H1 (cell line): Measurements from ENCODE around the gene ZNF598. TPM values are rescaled to one million over a fixed set of nuclear protein-coding genes. Genes with fewer than 3 reads are reported as not detected.
A peak's percentile ranks its signal among the peaks of the same experiment; 100 is the strongest.

Experiments
- CTCF ChIA-PET: fragments of 300-600 bp; sonication (Branson Sonifier 250); formaldehyde crosslinking; loops from one replicate; lab custom pipeline; 2021; ENCODE audit not compliant: partially characterized antibody; lab: Charles Lee
- POLR2A ChIA-PET: fragments of 300-600 bp; sonication (Branson Sonifier 250); formaldehyde crosslinking; loops from one replicate; lab custom pipeline; 2021; ENCODE audit warnings: inconsistent platforms; ENCODE audit not compliant: partially characterized antibody; lab: Charles Lee
- DNase-seq, 2 experiments: peaks; one replicate each; pipeline versions ENCODE4 v3.0.0 to v3.0.0-alpha.2; 2010 to 2022; ENCODE audit warnings: low spot score in 2 of 2, low read depth in 1 of 2, mixed read lengths in 1 of 2
- FAIRE-seq: peaks from 2 replicates; lab custom pipeline; 2011; peaks lifted over from hg19 to GRCh38; lab: Jason Lieb, UNC
- H2AFZ ChIP-seq: 2 replicates; pipeline ENCODE4 v1.8.1; 2012; ENCODE audit warnings: low read length, inconsistent platforms
- H2AK5ac ChIP-seq: 2 replicates; pipeline ENCODE4 v1.6.1; 2013; ENCODE audit warnings: low read depth, low read length
- H2BK120ac ChIP-seq: replicated peaks from 2 replicates; pipeline ENCODE3; 2013; ENCODE audit warnings: low read depth, low read length, inconsistent platforms
- H2BK12ac ChIP-seq: 2 replicates; pipeline ENCODE4 v1.6.1; 2013; ENCODE audit warnings: low read depth, low read length
- H2BK15ac ChIP-seq: 2 replicates; pipeline ENCODE4 v1.6.1; 2013; ENCODE audit warnings: low read length
- H2BK20ac ChIP-seq: 2 replicates; pipeline ENCODE4 v1.6.1; 2013; ENCODE audit warnings: low read length
- H2BK5ac ChIP-seq: 2 replicates; pipeline ENCODE4 v1.6.1; 2013; ENCODE audit warnings: low read depth, low read length
- H3K14ac ChIP-seq: 2 replicates; pipeline ENCODE4 v1.6.1; 2013; ENCODE audit warnings: inconsistent platforms; ENCODE audit not compliant: insufficient read length
- H3K18ac ChIP-seq: 2 replicates; pipeline ENCODE4 v1.6.1; 2013; ENCODE audit warnings: low read length; ENCODE audit errors: extremely low read depth
- H3K23ac ChIP-seq: 2 replicates; pipeline ENCODE4 v1.6.1; 2013; ENCODE audit warnings: inconsistent platforms; ENCODE audit not compliant: insufficient read length
- H3K23me2 ChIP-seq: 2 replicates; pipeline ENCODE4 v1.6.1; 2013; ENCODE audit warnings: low read depth, low read length
- H3K27ac ChIP-seq: 2 replicates; pipeline ENCODE4 v1.6.1; 2011; ENCODE audit warnings: low read depth, low read length, inconsistent platforms
- H3K27me3 ChIP-seq, 4 experiments: replicated peaks in 1 of 4; 1 replicate in 1 of 4; 2 replicates in 3 of 4; pipeline versions ENCODE4 v1.6.1 to v1.8.1; 2011 to 2013; ENCODE audit warnings: low read length in 3 of 4, mild to moderate bottlenecking in 3 of 4, inconsistent platforms in 2 of 4, mixed read lengths in 2 of 4, moderate library complexity in 1 of 4; ENCODE audit not compliant: control insufficient read depth in 3 of 4, insufficient read depth in 3 of 4; ENCODE audit errors: extremely low read depth in 1 of 4
- H3K36me3 ChIP-seq, 4 experiments: 2 replicates each; pipeline versions ENCODE4 v1.6.1 to v1.8.1; 2011 to 2013; ENCODE audit warnings: mild to moderate bottlenecking in 4 of 4, low read length in 3 of 4, moderate library complexity in 2 of 4, control low read depth in 1 of 4, inconsistent platforms in 1 of 4; ENCODE audit not compliant: insufficient read depth in 4 of 4, control insufficient read depth in 2 of 4
- H3K4ac ChIP-seq: replicated peaks from 2 replicates; pipeline ENCODE3; 2013; ENCODE audit warnings: low read length, low read depth, mixed read lengths, inconsistent platforms; ENCODE audit not compliant: insufficient read length
- H3K4me1 ChIP-seq, 4 experiments: replicated peaks in 1 of 4; 1 replicate in 1 of 4; 2 replicates in 3 of 4; pipeline versions ENCODE4 v1.6.1 to v1.8.1; 2011 to 2013; ENCODE audit warnings: low read length in 3 of 4, inconsistent platforms in 2 of 4, mixed read lengths in 1 of 4; ENCODE audit not compliant: insufficient read depth in 4 of 4, control insufficient read depth in 3 of 4
- H3K4me2 ChIP-seq, 2 experiments: 2 replicates each; pipeline versions ENCODE4 v1.6.1 to v1.8.1; 2011 to 2013; ENCODE audit warnings: low read depth in 2 of 2, low read length in 2 of 2, control low read depth in 1 of 2, inconsistent platforms in 1 of 2, mild to moderate bottlenecking in 1 of 2; ENCODE audit not compliant: insufficient read depth in 1 of 2
- H3K4me3 ChIP-seq, 4 experiments: fragments of 200-600, 300-600 bp in 1 of 4; sonication (generic), shearing (Covaris generic), sonication (Bioruptor Twin) in 1 of 4; 2 replicates each; pipeline versions ENCODE4 v1.5.1 to v1.8.1; 2011 to 2016; ENCODE audit warnings: low read length in 4 of 4, low read depth in 3 of 4, control low read depth in 2 of 4, inconsistent platforms in 2 of 4, mild to moderate bottlenecking in 2 of 4, mixed read lengths in 1 of 4, moderate library complexity in 1 of 4; ENCODE audit not compliant: insufficient read depth in 2 of 4; ENCODE audit errors: extremely low read depth in 1 of 4
- H3K56ac ChIP-seq: replicated peaks from 2 replicates; pipeline ENCODE3; 2013; ENCODE audit warnings: low read depth, mild to moderate bottlenecking, mixed read lengths, low read length, inconsistent platforms; ENCODE audit not compliant: insufficient read length
- H3K79me1 ChIP-seq: 2 replicates; pipeline ENCODE4 v1.6.1; 2013; ENCODE audit warnings: low read depth, low read length, control low read depth
- H3K79me2 ChIP-seq, 2 experiments: 2 replicates each; pipeline versions ENCODE4 v1.6.1 to v1.8.1; 2012 to 2013; ENCODE audit warnings: low read length in 2 of 2, mild to moderate bottlenecking in 2 of 2, inconsistent platforms in 1 of 2; ENCODE audit not compliant: insufficient read depth in 2 of 2, control insufficient read depth in 1 of 2
- H3K9ac ChIP-seq, 4 experiments: replicated peaks in 1 of 4; 1 replicate in 1 of 4; 2 replicates in 3 of 4; pipeline versions ENCODE4 v1.6.1 to v1.8.1; 2011 to 2013; ENCODE audit warnings: low read depth in 3 of 4, low read length in 3 of 4, control low read depth in 2 of 4, mild to moderate bottlenecking in 2 of 4, moderate library complexity in 2 of 4, inconsistent platforms in 1 of 4; ENCODE audit errors: extremely low read depth in 1 of 4
- H3K9me3 ChIP-seq, 2 experiments: 2 replicates each; pipeline versions ENCODE4 v1.6.1 to v1.8.1; 2012 to 2013; ENCODE audit warnings: mild to moderate bottlenecking in 2 of 2, moderate library complexity in 2 of 2, control low read depth in 1 of 2, inconsistent platforms in 1 of 2, low read depth in 1 of 2, low read length in 1 of 2, mixed read lengths in 1 of 2; ENCODE audit not compliant: insufficient read depth in 2 of 2
- H4K20me1 ChIP-seq, 2 experiments: replicated peaks in 1 of 2; 2 replicates each; pipeline versions ENCODE3 to v1.8.1; 2011 to 2013; ENCODE audit warnings: inconsistent platforms in 2 of 2, low read length in 2 of 2, mild to moderate bottlenecking in 1 of 2; ENCODE audit not compliant: insufficient read depth in 2 of 2, control insufficient read depth in 1 of 2
- H4K5ac ChIP-seq: 2 replicates; pipeline ENCODE4 v1.6.1; 2013; ENCODE audit warnings: low read length, low read depth, mixed read lengths, inconsistent platforms; ENCODE audit not compliant: insufficient read length
- H4K8ac ChIP-seq: 2 replicates; pipeline ENCODE4 v1.8.0; 2013; ENCODE audit warnings: mild to moderate bottlenecking, moderate library complexity, low read length, inconsistent platforms; ENCODE audit not compliant: insufficient read depth; ENCODE audit errors: extremely low read depth
- H4K91ac ChIP-seq: replicated peaks from 2 replicates; pipeline ENCODE3; 2013; ENCODE audit warnings: low read length, mixed read lengths, inconsistent platforms; ENCODE audit not compliant: insufficient read length
- HDAC2 ChIP-seq, 2 experiments: fragments of 300-600 bp in 1 of 2; sonication (generic) in 1 of 2; IDR thresholded peaks; 2 replicates each; pipeline ENCODE4 v1.6.1; 2011 to 2012; ENCODE audit warnings: low read depth in 2 of 2, low read length in 2 of 2, mild to moderate bottlenecking in 2 of 2, moderate library complexity in 2 of 2, borderline replicate concordance in 1 of 2, inconsistent platforms in 1 of 2
- JUND ChIP-seq: IDR thresholded peaks from 2 replicates; pipeline ENCODE4 v1.6.1; 2011; ENCODE audit warnings: mild to moderate bottlenecking, improper control_type of control experiment, low read length
- NANOG ChIP-seq: IDR thresholded peaks from 2 replicates; pipeline ENCODE4 v1.6.1; 2011; ENCODE audit warnings: low read length, low read depth, mild to moderate bottlenecking, inconsistent platforms; ENCODE audit not compliant: insufficient read depth, poor library complexity, severe bottlenecking
- WGBS, 2 experiments: shearing (Covaris generic) in 1 of 2; methylation state at CpG; one replicate each; pipeline versions ENCODE4 v1.1.6 to v1.1.7; 2013 to 2015; ENCODE audit warnings: low lambda C conversion rate in 2 of 2, mixed read lengths in 2 of 2, inconsistent platforms in 1 of 2, low coverage in 1 of 2, missing lambda C conversion rate in 1 of 2; ENCODE audit not compliant: insufficient replicate concordance in 2 of 2, insufficient coverage in 1 of 2, insufficient read length in 1 of 2; ENCODE audit errors: extremely low coverage in 1 of 2, missing lambda C conversion rate in 1 of 2; 5-methylcytosine and 5-hydroxymethylcytosine counted together
- polyA plus RNA-seq, 7 experiments: library from polyadenylated mRNA; depleted of rRNA in 3 of 7; stranded (reverse) in 5 of 7; unstranded in 2 of 7; fragments of >200 nt in 5 of 7; fragments of 200-250 nt in 2 of 7; gene quantifications; 1 replicate in 5 of 7; 2 replicates in 1 of 7; 4 replicates in 1 of 7; pipeline versions ENCODE4 v1.2.1 to v1.2.3, GENCODE V29; 2011 to 2013; ENCODE audit warnings: missing spikeins in 2 of 7, mixed read lengths in 2 of 7
- total RNA-seq: library from RNA; stranded (reverse); fragmentation: NEBNext Ultra II Directional; extraction: Animal tissue kit (Norgen Biotek cat#: 25700); gene quantifications from 2 replicates; pipeline ENCODE4 v1.2.1, GENCODE V29; 2021

Gene ZNF598
- total and polyA plus RNA-seq, 2 of the 8 experiments (the other 6 are each of a cell fraction or from before 2014, with no cell fraction given) = 29.3 to 47.6 TPM

- 96% methylated on average over 10 of the region's 12 CpGs; no CpG with 5 or more reads in 1 of the 2 experiments for WGBS, 2 experiments
- H3K23ac ChIP-seq = no peak overlapping the region
Observed at GRCh38 chr16:2024032-2024420, 14.4 kb upstream of the ZNF598 start.

More at GRCh38 chr16:2024032-2024420, 14.4 kb upstream of the ZNF598 start:
- DNase-seq (no peak), FAIRE-seq (no peak)
- peaks cover 0 to 27% (median 13%) of the 10 kb centered on the region in 4 experiments; a peak in 5 of 7 replicates for H3K4me1 ChIP-seq
- no peak overlapping the region for H4K5ac ChIP-seq
- H3K56ac ChIP-seq = no peak overlapping the region
- no peak overlapping the region for H2BK120ac ChIP-seq
- H3K14ac ChIP-seq = no peak overlapping the region
- H2BK5ac ChIP-seq = peak overlapping the region; percentile 24; the same call in 1 of the 2 replicates
- H3K9me3 ChIP-seq = no peaks in the 10 kb centered on the region
- no peak overlapping the region for H3K9ac ChIP-seq
- H4K20me1 ChIP-seq = peaks cover 0 to 9% of the 10 kb centered on the region in 2 experiments
- TF ChIP-seq NANOG (no peak), JUND (no peak), HDAC2 (IDR thresholded peaks at IDR 0.05; ENCODE audit: borderline replicate concordance in 1 of 2, low read depth in 2 of 2, low read length in 2 of 2) (no peak)
- no peak overlapping the region for H3K4ac ChIP-seq
- peaks cover 15% of the 10 kb centered on the region; the same call in 1 of the 2 replicates for H3K23me2 ChIP-seq
- H3K36me3 ChIP-seq = peaks cover 0 to 5% (median 0%) of the 10 kb centered on the region in 4 experiments; a peak in 1 of 8 replicates
- H3K4me2 ChIP-seq = peak overlapping the region; percentile 16 to 76
- H2BK12ac ChIP-seq = peak overlapping the region; percentile 80; the same call in 1 of the 2 replicates
- peak overlapping the region; percentile 13; the same call in 1 of the 2 replicates for H2AK5ac ChIP-seq
- H2AFZ ChIP-seq = no peak overlapping the region
- peaks cover 22 to 56% (median 48%) of the 10 kb centered on the region in 4 experiments for H3K27me3 ChIP-seq
- H3K4me3 ChIP-seq = peak overlapping the region in 1 of 4 experiments; percentile 59; a peak in 2 of 8 replicates
- H2BK20ac ChIP-seq = peak overlapping the region; percentile 6; the same call in 1 of the 2 replicates
- ChIA-PET CTCF (interaction anchor here (0.6 to 7.5 kb wide), 13 partner anchors 11 to 400 kb away, joined by 3 to 55 read pairs (median 7); partner anchors contain the start of genes NTHL1, TRAF7 and TSC2), POLR2A (interaction anchor here (0.6 to 1.8 kb wide), 10 partner anchors 16 to 997 kb away, joined by 3 to 6 read pairs (median 3); partner anchors contain the start of gene TRAF7)
- H3K27ac ChIP-seq = no peak overlapping the region
- no peaks in the 10 kb centered on the region for H3K79me2 ChIP-seq
- no peaks in the 10 kb centered on the region for H3K79me1 ChIP-seq
- H3K18ac ChIP-seq = peak overlapping the region; percentile 32; the same call in 1 of the 2 replicates
- no peak overlapping the region for H4K8ac ChIP-seq
- peak overlapping the region; percentile 70 for H4K91ac ChIP-seq
- peak overlapping the region; percentile 81; the same call in 1 of the 2 replicates for H2BK15ac ChIP-seq
